Activated naive CD4-positive, alpha-beta T cell treated with anti-CD3 and anti-CD28 coated beads, Interleukin-2, amount 50 U/mL, for 72 hours (primary cell): ENCODE results near the gene AKR7A2. TPM values are rescaled to one million over a fixed set of nuclear protein-coding genes. Genes with fewer than 3 reads are reported as not detected.

ENCODE experiments used
- ATAC-seq, 2 donors: fragments of 150-1000 bp; cut with Tn5 transposase; 2 replicates each; pipeline ENCODE4 v1.10.0; 2021; ENCODE audit warnings: mild to moderate bottlenecking in 2 of 2, moderate library complexity in 2 of 2
- DNase-seq, 2 donors: peaks; one replicate each; pipeline ENCODE4 v3.0.0; 2021 to 2022; ENCODE audit warnings: low spot score in 2 of 2
- H3K27ac Mint-ChIP-seq, 2 donors: one replicate each; pipeline ENCODE4 v1.8.0; 2022; ENCODE audit warnings: mild to moderate bottlenecking in 2 of 2, mixed read lengths in 2 of 2
- H3K36me3 Mint-ChIP-seq, 2 donors: one replicate each; pipeline ENCODE4 v1.8.0; 2022; ENCODE audit warnings: mixed read lengths in 2 of 2
- H3K9me3 Mint-ChIP-seq, 2 donors: one replicate each; pipeline ENCODE4 v1.8.0; 2022; ENCODE audit warnings: mixed read lengths in 2 of 2
- total RNA-seq, 2 donors: library from RNA; stranded (reverse); gene quantifications; one replicate each; pipeline ENCODE4 v1.2.3, GENCODE V29; 2022

Gene AKR7A2
- total RNA-seq, 2 donors from 2014 or later = 42.9 to 50.2 TPM

GRCh38 chr1:19333587-19334354 lies 21.8 kb upstream of the AKR7A2 start:
- peak in 1 of 2 donors; percentile 42 for ATAC-seq
- no peaks in the 10 kb centered on the region for H3K9me3 Mint-ChIP-seq
- H3K36me3 Mint-ChIP-seq = no peaks in the 10 kb centered on the region
- no peak for DNase-seq
- peak overlapping the region; percentile 47 to 62 for H3K27ac Mint-ChIP-seq

DNA sequence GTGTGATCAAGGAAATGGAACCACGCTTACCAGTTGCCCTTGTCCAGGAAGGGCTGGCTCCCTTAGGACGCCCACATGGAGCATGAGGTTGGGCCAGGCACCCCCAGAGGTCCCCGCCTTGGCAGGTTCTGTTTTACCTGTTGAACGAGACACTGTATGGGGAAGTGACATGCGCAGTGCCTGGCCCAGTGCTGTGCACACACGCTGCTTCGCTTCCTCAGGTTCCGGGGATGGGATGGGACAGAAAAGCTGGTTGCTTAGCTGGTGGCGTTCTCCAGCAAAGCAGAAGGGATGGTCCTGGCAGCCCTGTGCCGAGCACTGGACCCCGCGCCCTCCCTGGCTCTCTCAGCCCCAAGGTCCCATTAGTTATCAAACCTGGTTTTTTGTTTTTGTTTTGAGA lies 20.9 kb upstream of the AKR7A2 start:
- no peak for DNase-seq
- ATAC-seq = no peak
- Mint-ChIP-seq H3K36me3 (no peaks in the 10 kb centered on the region), H3K27ac (no peak overlapping the region), H3K9me3 (no peaks in the 10 kb centered on the region)

DNA sequence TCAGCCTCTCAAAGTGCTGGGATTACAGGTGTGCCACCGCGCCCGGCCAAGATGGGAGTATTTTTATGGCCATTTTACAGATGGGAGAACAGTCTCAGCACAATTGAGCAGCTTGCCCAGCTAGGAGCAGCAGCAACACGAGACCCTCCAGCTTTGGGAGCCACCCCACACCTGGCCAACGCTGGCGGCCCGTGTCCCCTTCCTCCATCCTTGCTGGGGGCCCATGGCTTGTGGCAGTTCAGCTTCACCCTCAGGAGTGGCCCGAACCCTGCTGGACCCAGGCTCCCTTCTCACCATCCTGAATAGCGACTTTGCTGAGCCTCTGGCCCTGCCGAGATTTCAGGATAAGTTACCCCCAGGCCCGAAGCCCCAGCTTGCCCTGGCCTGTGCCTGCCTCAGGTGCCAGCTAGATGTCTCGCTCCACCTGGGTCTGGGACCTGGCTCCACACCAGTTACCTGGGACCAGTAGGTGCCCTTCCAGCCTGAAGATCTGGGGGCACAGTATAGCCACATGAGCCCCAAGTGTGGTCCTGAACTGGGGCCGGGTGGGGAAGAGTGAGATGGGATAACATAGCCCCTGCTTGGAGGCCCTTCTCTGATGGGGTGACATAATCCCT lies 19.4 kb upstream of the AKR7A2 start:
- Mint-ChIP-seq H3K9me3 (no peaks in the 10 kb centered on the region), H3K36me3 (no peaks in the 10 kb centered on the region), H3K27ac (no peak overlapping the region)
- DNase-seq (no peak), ATAC-seq (no peak)

DNA sequence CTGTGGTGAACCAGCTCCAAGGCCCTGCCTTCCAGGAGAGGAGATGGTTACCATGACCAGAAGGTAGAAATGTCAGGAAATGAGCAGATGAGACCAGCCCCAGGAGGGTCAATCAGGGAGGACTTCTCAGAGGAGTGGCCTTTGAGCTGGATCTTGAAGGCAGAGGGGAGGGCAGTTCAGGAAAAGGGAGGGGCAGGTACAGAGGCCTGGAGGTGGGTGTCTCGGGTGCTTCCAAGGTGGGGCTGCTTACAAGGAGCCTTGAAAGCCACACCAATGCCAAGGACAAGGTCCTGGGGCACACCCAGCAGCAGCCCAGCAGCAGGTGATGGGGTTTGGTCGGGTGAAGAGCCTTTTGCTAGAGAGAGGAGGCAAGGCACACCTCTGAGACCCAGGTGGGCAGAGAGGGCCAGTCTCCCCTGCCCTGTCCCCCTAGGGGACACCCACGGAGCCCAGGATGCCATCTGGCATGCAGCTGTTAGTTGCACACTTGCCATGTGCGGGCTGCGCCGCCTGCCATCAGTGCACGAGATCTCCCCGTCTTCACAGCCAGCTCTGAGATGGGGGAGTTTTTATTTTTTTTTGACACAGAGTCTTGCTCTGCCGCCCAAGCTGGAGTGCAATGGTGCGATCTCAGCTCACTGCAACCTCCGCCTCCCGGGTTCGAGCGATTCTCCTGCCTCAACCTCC lies 18.6 kb upstream of the AKR7A2 start:
- no peaks in the 10 kb centered on the region for H3K9me3 Mint-ChIP-seq
- ATAC-seq (no peak), DNase-seq (no peak)
- no peaks in the 10 kb centered on the region for H3K36me3 Mint-ChIP-seq
- peak overlapping the region in 1 of 2 donors; percentile 92 for H3K27ac Mint-ChIP-seq

DNA sequence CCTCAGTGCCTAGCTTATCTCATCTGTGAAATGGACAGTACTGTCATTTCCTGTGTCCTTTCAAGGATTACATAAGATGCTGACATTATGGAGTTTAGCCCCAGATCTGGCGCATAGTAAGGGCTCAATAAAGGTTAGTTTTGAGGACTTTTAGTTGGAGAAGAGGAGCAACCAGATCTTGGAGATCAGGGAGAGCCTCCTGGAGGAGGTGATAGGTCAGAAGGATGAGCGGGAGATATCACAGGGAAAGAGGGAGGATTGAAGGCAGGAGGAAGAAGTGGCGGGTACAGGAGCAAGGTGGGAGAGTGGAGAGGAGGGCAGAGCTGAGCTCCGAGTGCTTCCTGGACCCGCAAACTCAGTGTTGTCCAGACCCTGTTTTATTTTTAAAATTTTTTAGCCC lies 17.7 kb upstream of the AKR7A2 start:
- no peaks in the 10 kb centered on the region for H3K9me3 Mint-ChIP-seq
- peak overlapping the region in 1 of 2 donors; percentile 66 for H3K27ac Mint-ChIP-seq
- no peak for DNase-seq
- ATAC-seq = no peak
- no peaks in the 10 kb centered on the region for H3K36me3 Mint-ChIP-seq

GRCh38 chr1:19329188-19329587 lies 17.2 kb upstream of the AKR7A2 start:
- Mint-ChIP-seq H3K27ac (peak overlapping the region in 1 of 2 donors; percentile 84), H3K9me3 (no peaks in the 10 kb centered on the region), H3K36me3 (no peaks in the 10 kb centered on the region)
- ATAC-seq (no peak), DNase-seq (no peak)

DNA sequence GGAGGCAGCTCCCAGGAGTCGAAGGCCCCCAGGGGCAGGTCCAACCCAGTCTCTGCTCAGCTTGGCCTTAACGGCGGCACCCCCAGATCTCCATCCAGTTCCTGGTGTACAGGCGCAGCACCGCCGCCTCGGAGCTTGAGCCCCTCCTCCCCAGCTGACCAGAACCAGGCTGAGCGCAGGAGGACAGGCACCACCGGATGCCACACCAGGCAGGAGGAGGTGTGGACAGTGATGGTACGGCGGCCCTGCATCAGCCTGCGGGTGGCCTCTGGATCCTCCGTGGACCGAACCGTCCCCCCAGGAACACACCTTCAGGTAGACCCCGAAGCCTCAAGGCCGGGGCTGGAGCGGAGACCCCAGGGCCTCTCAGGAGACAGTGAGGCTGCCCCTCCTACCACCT lies 16.5 kb upstream of the AKR7A2 start:
- Mint-ChIP-seq H3K9me3 (no peaks in the 10 kb centered on the region), H3K27ac (no peak overlapping the region), H3K36me3 (no peaks in the 10 kb centered on the region)
- DNase-seq = no peak
- ATAC-seq = no peak

- Mint-ChIP-seq H3K9me3 (no peaks in the 10 kb centered on the region), H3K36me3 (no peaks in the 10 kb centered on the region), H3K27ac (no peak overlapping the region)
- no peak for DNase-seq
- ATAC-seq = no peak
Observed at GRCh38 chr1:19327736-19328135, 15.8 kb upstream of the AKR7A2 start.

GRCh38 chr1:19327301-19327700 lies 15.4 kb upstream of the AKR7A2 start:
- Mint-ChIP-seq H3K27ac (peak overlapping the region in 1 of 2 donors; percentile 32), H3K9me3 (no peaks in the 10 kb centered on the region), H3K36me3 (no peaks in the 10 kb centered on the region)
- ATAC-seq (no peak), DNase-seq (no peak)

DNA sequence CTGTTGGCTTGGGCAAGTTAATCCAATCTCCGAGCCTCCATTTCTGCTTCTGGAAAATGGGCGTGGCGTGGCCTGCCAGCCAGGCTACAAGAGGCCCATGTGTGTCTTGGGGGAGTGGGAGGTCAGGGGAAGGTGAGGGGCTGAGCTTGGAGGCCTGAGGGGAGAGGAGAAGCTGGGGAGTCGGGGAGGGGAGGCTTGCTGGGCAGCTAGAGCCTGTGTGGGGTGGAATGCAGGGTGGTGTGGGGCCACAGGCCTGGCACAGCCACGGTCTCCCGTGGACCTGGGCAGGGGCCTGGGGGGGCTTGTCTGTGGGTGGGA lies 14.8 kb upstream of the AKR7A2 start:
- Mint-ChIP-seq H3K9me3 (no peaks in the 10 kb centered on the region), H3K36me3 (no peaks in the 10 kb centered on the region), H3K27ac (peak overlapping the region; percentile 32 to 44)
- ATAC-seq (no peak), DNase-seq (no peak)

DNA sequence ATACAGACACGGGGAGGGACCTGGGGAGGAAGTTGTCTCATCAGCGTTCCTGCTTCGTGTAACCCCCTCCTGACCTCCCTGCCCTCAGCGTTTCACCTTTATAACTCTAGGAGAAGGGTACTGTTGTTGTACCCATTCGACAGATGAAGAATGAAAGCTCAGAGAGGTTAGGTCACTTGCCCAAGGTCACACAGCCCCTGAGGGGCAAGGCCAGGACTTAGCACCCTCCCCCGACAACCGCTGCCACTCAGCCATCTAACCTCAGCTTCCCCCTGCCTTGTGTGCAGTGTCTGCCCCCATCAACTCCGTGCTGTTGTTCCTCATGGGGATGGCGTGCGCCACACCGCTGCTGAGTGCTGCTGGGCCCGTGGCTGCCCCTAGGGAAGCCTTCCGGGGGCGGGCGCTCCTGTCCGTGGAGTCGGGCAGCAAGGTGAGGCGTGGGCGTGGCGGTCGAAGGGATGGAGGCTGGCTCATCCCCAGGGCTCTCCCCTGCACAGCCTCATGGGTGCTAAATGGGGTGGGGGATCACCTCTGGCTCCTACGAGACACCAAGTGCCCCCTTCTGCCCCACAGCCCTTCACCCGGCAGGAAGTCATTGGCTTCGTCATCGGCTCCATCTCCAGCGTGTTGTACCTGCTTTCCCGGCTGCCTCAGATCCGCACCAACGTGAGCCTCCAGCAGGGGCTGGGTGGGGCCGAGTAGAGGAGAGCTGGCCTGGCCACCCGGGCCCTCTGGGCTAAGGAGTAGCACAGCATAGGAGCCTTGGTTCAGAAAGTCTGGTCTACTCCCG lies 14.2 kb upstream of the AKR7A2 start:
- no peak for ATAC-seq
- no peak for DNase-seq
- Mint-ChIP-seq H3K36me3 (no peaks in the 10 kb centered on the region), H3K27ac (peak overlapping the region in 1 of 2 donors; percentile 44), H3K9me3 (no peaks in the 10 kb centered on the region)

DNA sequence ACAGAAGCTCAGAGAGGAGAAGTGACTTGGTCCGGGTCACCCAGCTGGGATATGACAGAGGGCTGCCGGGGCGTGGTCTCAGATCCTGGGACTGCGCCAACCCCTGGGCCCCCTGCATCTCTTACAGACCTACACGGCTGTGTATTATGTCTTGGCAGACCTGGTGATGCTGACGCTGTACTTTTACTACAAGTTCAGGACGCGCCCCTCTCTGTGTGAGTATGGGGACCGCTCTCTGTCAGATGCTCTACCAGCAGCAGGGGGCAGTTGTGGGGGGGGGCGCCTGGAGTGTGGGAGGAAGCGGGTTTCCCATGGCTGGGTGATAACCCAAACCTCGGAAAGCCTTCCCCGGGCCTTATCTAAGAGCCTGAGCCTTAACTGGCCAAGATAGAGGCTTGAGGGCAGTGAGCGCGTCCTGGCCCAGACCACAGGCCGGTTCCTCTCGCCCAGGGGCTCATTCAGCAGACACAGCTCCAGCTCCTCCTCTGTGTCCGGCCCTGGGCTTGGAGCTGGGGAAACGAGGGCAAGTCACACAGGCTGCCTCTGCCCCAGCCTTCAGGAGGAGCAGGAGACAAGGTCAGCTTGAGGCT lies 13.5 kb upstream of the AKR7A2 start:
- ATAC-seq (no peak), DNase-seq (no peak)
- no peaks in the 10 kb centered on the region for H3K36me3 Mint-ChIP-seq
- no peak overlapping the region for H3K27ac Mint-ChIP-seq
- H3K9me3 Mint-ChIP-seq = no peaks in the 10 kb centered on the region

DNA sequence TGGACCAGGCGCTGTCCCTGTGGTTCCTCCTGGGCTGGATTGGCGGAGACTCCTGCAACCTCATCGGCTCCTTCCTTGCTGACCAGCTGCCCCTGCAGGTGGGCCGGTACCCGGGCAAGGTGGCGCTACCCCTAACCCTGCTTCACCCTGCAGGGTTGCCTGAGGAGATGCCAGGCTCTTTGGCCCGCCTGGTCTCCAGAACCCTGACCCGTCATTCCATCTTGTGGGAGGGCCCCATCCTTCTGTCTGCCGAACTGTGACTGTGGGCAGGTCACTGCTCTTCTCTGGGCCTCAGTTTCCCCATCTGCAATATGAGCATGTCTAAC lies 12.7 kb upstream of the AKR7A2 start:
- ATAC-seq (no peak), DNase-seq (no peak)
- H3K9me3 Mint-ChIP-seq = no peaks in the 10 kb centered on the region
- no peaks in the 10 kb centered on the region for H3K36me3 Mint-ChIP-seq
- no peak overlapping the region for H3K27ac Mint-ChIP-seq

DNA sequence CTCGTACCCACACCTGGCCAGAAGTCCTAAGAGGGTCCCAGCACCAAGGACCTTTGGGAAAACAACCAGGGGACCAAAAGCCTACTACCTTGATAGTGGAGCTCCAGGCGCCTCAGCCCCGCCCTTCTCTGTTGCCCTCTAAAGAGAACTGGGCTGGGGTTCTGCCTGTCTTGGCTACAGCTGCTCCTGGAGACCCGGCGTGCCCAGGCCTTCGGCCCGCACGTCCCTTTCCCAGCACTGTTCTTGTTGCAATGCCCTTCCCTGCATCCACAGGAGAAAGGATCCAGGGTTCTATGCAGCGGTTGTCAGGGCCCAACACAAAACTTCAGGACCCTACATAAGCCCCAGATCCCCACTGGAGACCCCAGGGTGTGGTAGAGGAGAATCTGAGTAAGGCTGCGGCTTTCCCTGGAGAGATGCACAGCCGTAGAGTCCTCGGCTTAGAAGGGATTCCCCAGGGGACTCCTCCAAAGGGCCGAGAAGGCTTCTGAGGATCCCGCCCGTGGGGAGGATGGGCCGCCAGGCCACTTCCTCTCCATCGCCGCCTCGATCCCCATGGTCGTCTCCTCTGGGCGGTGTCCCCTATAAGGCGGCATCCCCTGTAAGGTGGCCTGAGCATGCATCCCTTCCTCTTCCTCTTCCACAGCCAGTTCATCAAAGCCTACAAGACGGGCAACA lies 12.2 kb upstream of the AKR7A2 start:
- ATAC-seq = no peak
- no peaks in the 10 kb centered on the region for H3K9me3 Mint-ChIP-seq
- no peak for DNase-seq
- peak overlapping the region in 1 of 2 donors; percentile 35 for H3K27ac Mint-ChIP-seq
- no peaks in the 10 kb centered on the region for H3K36me3 Mint-ChIP-seq

DNA sequence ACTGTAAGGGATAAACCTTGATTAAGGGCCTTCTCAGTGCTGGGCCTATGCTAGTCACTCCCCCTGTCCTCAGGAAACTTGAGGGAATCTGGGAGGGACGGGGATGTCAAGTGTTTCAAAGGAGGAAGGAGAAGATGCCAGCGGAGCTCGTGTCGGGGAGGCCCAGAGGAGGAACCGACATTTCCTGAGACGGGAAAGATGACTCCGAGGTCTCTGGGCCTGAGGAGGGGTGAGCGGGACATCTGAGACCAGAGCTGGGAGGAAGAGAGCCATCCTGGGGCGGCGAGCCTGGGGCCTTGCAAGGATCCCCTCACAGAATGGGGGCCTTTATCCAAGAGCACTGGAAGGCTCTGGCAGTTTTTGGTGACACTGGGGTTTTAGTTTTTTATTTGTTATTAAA lies 10.5 kb upstream of the AKR7A2 start:
- Mint-ChIP-seq H3K36me3 (no peaks in the 10 kb centered on the region), H3K9me3 (no peaks in the 10 kb centered on the region), H3K27ac (peak overlapping the region; percentile 53 to 63)
- no peak for ATAC-seq
- DNase-seq = no peak

- ATAC-seq (no peak), DNase-seq (no peak)
- H3K27ac Mint-ChIP-seq = peak overlapping the region in 1 of 2 donors; percentile 26
- no peaks in the 10 kb centered on the region for H3K9me3 Mint-ChIP-seq
- H3K36me3 Mint-ChIP-seq = no peaks in the 10 kb centered on the region
Observed at GRCh38 chr1:19321071-19321470, 9.1 kb upstream of the AKR7A2 start.
